SU-DHL-6 (cell line): Measurements from ENCODE around the gene TMEM62.

Experiments
- H2AFZ ChIP-seq: fragments of 200-600 bp; sonication (generic); 2 replicates; pipeline ENCODE4 v1.6.1; 2014; ENCODE audit warnings: low read depth, mild to moderate bottlenecking, moderate library complexity, mixed read lengths, antibody characterized with exemption, low read length; ENCODE audit not compliant: severe bottlenecking
- H3F3A ChIP-seq: fragments of 200-600 bp; shearing (Covaris generic); 2 replicates; pipeline ENCODE4 v1.6.0; 2016; ENCODE audit warnings: antibody characterized with exemption, mild to moderate bottlenecking; ENCODE audit not compliant: insufficient read depth
- H3K27ac ChIP-seq: fragments of 200-600 bp; sonication (generic); 2 replicates; pipeline ENCODE4 v1.5.1; 2016; ENCODE audit warnings: low read depth, mild to moderate bottlenecking, low read length, moderate library complexity, mixed read lengths
- H3K27me3 ChIP-seq: fragments of 200-600 bp; sonication (generic), shearing (Covaris generic); 2 replicates; pipeline ENCODE4 v1.6.0; 2014; ENCODE audit warnings: mild to moderate bottlenecking, low read length
- H3K36me3 ChIP-seq: fragments of 200-600 bp; sonication (generic); 2 replicates; pipeline ENCODE4 v1.6.1; 2014; ENCODE audit warnings: mild to moderate bottlenecking, low read length, mixed read lengths
- H3K4me2 ChIP-seq: fragments of 300-600, 200-600 bp; shearing (Covaris generic), sonication (generic); 2 replicates; pipeline ENCODE4 v1.6.0; 2014; ENCODE audit warnings: low read length, low read depth, mild to moderate bottlenecking; ENCODE audit not compliant: poor library complexity, severe bottlenecking
- H3K4me3 ChIP-seq: fragments of 200-600 bp; sonication (generic); 2 replicates; pipeline ENCODE4 v1.5.1; 2014; ENCODE audit warnings: antibody characterized with exemption, low read length, mild to moderate bottlenecking, mixed read lengths; ENCODE audit not compliant: insufficient read depth, poor library complexity, severe bottlenecking
- H3K79me2 ChIP-seq: fragments of 200-600 bp; sonication (generic); 2 replicates; pipeline ENCODE4 v1.6.1; 2014; ENCODE audit warnings: mild to moderate bottlenecking, low read length, moderate library complexity; ENCODE audit not compliant: insufficient read depth
- H3K9ac ChIP-seq: fragments of 200-600 bp; sonication (generic); 2 replicates; pipeline ENCODE4 v1.7.0; 2014; ENCODE audit warnings: mild to moderate bottlenecking, low read length
- H3K9me2 ChIP-seq: fragments of 200-600 bp; sonication (generic); replicated peaks from 2 replicates; pipeline ENCODE4 v1.6.1; 2014; ENCODE audit warnings: low read length; ENCODE audit not compliant: insufficient read depth
- H3K9me3 ChIP-seq: fragments of 200-600 bp; sonication (generic); 2 replicates; pipeline ENCODE4 v1.6.1; 2014; ENCODE audit warnings: low read length, mixed read lengths; ENCODE audit not compliant: insufficient read depth
- H4K20me1 ChIP-seq: fragments of 200-600 bp; sonication (generic); 2 replicates; pipeline ENCODE4 v1.6.1; 2014; ENCODE audit warnings: low read depth, mild to moderate bottlenecking, antibody characterized with exemption, low read length, moderate library complexity, mixed read lengths
- CTCF ChIP-seq: fragments of 200-600 bp; sonication (generic); IDR thresholded peaks from one replicate; pipeline ENCODE4 v1.5.1; 2017; ENCODE audit warnings: antibody characterized with exemption, mild to moderate bottlenecking, low read length, moderate library complexity; ENCODE audit not compliant: insufficient read depth, poor library complexity, severe bottlenecking
- EZH2phosphoT487 ChIP-seq: fragments of 200-600 bp; sonication (generic), shearing (Covaris generic); conservative IDR thresholded peaks from 2 replicates; pipeline ENCODE4 v1.6.1; 2018; ENCODE audit warnings: mild to moderate bottlenecking, antibody characterized with exemption, low read length, moderate library complexity, mixed read lengths

Gene TMEM62

DNA sequence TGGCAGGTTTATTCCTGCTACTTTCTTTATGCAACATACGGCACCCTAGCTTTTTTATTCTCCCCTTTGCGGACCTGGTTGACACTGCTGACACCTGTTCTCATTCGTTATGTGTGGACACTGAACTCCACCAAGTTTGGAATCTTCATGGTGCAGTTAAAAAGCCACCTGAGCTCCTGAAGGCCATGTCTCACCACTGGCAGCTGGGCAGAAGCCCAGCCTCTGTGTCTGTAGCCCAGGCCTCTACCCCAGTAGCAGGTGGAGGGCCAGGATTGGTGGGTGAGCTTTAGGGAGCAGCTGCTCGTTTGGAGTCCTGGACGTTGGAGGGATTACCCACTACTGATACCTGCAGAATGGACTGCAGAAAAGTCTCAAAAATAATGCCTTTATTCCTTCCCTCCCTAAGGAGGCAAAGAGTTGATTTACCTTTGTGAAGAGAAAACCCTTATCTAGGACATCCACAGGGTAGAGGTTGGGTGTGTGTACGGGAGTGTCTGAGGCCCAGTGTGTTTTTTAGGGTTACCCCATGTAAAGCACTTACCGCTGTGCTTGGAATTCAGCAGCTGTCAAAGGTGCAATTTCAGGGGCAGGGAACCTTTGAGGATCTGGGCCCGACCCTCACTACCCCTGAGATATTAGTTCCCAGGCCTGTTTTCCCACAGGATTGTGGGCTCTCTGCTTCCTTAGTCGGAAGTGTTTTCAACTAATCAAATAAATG lies 51.2 kb downstream of the TMEM62 start:
- TF ChIP-seq EZH2phosphoT487 (no peak), CTCF (no peak)
- no peaks in the 10 kb centered on the region for H4K20me1 ChIP-seq
- H3K9me2 ChIP-seq = no peaks in the 10 kb centered on the region
- H3K79me2 ChIP-seq = peaks cover 14% of the 10 kb centered on the region
- H3K4me2 ChIP-seq = peak overlapping the region; percentile 26
- H3K9ac ChIP-seq = no peak overlapping the region
- H3K4me3 ChIP-seq = no peak overlapping the region
- H3K9me3 ChIP-seq = no peaks in the 10 kb centered on the region
- H2AFZ ChIP-seq = no peak overlapping the region
- H3K27me3 ChIP-seq = no peaks in the 10 kb centered on the region
- peaks cover 30% of the 10 kb centered on the region for H3F3A ChIP-seq
- peak overlapping the region; percentile 68; the same call in 1 of the 2 replicates for H3K27ac ChIP-seq
- 0 out of 2 replicates have a peak, but pooled peaks cover 1% of the 10 kb centered on the region for H3K36me3 ChIP-seq

DNA sequence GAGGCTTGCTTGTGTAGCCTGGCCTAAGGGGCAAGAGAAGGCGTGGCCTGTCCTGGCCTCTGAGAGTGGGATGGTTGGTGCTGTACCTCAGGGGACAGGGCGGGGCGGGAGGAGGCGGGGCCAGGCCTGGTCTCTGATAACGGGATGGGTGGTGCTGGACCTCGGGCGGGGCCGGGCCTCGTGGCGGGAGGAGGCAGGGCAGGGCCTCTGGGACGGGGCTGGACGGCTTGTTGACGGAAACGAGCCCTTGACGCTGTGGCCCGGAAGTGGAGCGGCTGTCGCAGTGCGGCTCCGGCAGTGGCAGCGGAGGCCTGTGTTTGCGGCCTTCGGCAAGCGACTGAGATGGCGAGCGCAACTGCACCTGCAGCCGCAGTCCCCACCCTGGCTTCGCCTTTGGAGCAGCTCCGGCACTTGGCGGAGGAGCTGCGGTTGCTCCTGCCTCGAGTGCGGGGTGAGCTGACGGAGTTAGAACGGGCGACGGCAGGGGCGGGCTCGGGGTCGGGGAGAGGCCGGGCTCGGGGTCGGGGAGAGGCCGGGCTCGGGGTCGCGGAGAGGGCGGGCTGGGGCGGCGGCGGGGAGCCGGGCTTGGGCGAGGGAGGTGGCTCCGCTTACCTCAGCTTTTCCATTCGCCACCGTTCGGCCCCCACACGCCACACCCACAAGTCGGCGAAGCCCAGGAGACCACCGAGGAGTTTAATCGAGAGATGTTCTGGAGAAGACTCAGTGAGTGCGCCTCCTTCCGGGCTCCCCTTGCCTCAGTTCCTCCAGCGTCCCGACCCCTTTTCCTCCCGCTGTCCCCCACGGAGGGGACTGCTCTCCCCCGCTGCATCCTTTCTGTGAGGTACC lies 52.0 kb downstream of the TMEM62 start, which contains the start of gene CCNDBP1:
CCNDBP1 (plus strand) TSS at position 247 of the 846 bp plus-strand sequence; CDS start at position 343, 96 bp downstream.
- Histone ChIP-seq H3K9ac (peak within 1 kb of the TSS; percentile 66), H3K9me3 (no peaks in the 10 kb centered on the region), H3K36me3 (no peaks in the 10 kb centered on the region; the same call in 1 of the 2 replicates), H2AFZ (peak within 1 kb of the TSS; percentile 78), H4K20me1 (no peaks in the 10 kb centered on the region), H3F3A (peaks cover 30% of the 10 kb centered on the region), H3K9me2 (no peaks in the 10 kb centered on the region), H3K79me2 (peaks cover 14% of the 10 kb centered on the region), H3K27ac (peak within 1 kb of the TSS; percentile 68), H3K4me2 (peak within 1 kb of the TSS; percentile 98), H3K27me3 (no peaks in the 10 kb centered on the region), H3K4me3 (peak within 1 kb of the TSS; percentile 75)
- TF ChIP-seq CTCF (no peak), EZH2phosphoT487 (no peak)

GRCh38 chr15:43186003-43186353 lies 52.6 kb downstream of the TMEM62 start:
- H3K9ac ChIP-seq = peak overlapping the region; percentile 66
- no peaks in the 10 kb centered on the region for H3K27me3 ChIP-seq
- TF ChIP-seq CTCF = no peak
- no peak for TF ChIP-seq EZH2phosphoT487
- H3K27ac ChIP-seq = peak overlapping the region; percentile 68
- H2AFZ ChIP-seq = peak overlapping the region; percentile 78
- H3K4me3 ChIP-seq = peak overlapping the region; percentile 75
- H3K9me2 ChIP-seq = no peaks in the 10 kb centered on the region
- H4K20me1 ChIP-seq = no peaks in the 10 kb centered on the region
- H3K9me3 ChIP-seq = no peaks in the 10 kb centered on the region
- H3K36me3 ChIP-seq = no peaks in the 10 kb centered on the region; the same call in 1 of the 2 replicates
- peaks cover 14% of the 10 kb centered on the region for H3K79me2 ChIP-seq
- peak overlapping the region; percentile 98 for H3K4me2 ChIP-seq
- peaks cover 27% of the 10 kb centered on the region for H3F3A ChIP-seq
